ENCODE measurements around the gene SYT11. TPM values are rescaled to one million over a fixed set of nuclear protein-coding genes. Genes with fewer than 3 reads are reported as not detected.

Gene SYT11
- total and polyA plus RNA-seq, 10 of the 15 experiments (the other 5 are each of a cell fraction or from before 2014, with no cell fraction given), result 7.7 to 21.2 (median 13.5) TPM

DNA sequence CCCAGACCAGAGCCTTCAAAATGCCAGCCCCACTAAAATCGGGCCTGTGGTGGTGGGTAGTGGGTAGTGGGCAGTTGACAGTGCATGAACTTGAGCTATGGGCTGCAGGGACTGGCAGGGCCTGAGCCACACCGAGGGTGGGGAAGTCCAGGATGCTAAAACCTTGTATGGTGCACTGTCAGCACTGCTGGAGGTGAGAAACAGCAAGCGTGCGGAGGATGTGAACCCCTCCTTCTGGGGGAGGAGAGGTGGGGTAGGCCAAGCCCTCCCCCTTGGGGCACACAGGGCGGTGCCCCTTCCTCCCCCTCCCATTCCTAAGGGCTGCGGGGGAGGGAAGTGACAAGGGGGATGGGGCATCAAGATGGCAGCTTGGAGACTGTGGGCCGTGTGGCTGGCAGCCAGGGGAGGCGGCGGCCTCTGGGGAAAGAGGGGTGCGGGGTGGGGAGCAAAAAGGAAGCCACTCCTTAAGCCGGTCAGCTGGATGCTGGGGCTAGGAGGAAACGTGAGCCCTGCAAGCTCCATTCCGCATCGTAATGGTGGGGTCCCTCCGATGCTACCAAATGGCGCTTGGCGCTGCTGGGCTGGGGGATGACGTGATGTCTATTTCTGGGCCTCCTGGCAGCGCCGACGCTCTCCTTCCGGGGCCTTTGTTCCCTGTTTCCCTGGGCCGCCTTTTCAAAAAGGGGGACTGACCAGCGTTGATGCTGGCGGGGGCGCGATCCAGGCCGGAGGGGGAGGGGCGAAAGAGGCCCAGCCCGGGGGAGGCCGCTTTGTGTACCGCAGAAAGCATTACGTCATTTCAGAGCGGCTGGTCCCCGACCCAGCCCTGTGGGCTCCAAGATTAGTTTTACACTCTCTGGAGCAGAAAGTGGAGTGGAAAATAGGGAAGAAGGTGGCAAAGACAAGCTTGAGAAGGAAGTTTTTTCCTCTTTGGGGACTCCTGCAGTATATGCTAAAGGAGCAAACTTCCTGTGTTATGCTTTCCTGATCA is 809 bp downstream of the SYT11 start (continued):
- no peak for TF ChIP-seq IRF3 (IDR thresholded peaks at IDR 0.05)
- no peak for TF ChIP-seq ESRRA (IDR thresholded peaks at IDR 0.05; ENCODE audit: low read length)
- peak; percentile 79 for TF ChIP-seq RUNX3 (IDR thresholded peaks at IDR 0.05; ENCODE audit: low read length)
- no peak for TF ChIP-seq IRF4 (IDR thresholded peaks at IDR 0.05; ENCODE audit: low read depth, low read length)
- TF ChIP-seq JUND (IDR thresholded peaks at IDR 0.05; ENCODE audit: low read depth, low read length), result peak; percentile 73; the same call in 1 of the 2 replicates
- TF ChIP-seq JUNB (IDR thresholded peaks at IDR 0.05), result peak; percentile 41
- no peak for TF ChIP-seq EP300 (IDR thresholded peaks at IDR 0.05; ENCODE audit: borderline replicate concordance in 1 of 2, control insufficient read depth in 1 of 2, low read depth in 2 of 2, low read length in 2 of 2)
- no peak for TF ChIP-seq RAD51 (IDR thresholded peaks at IDR 0.05)
- TF ChIP-seq IKZF1 (conservative IDR thresholded peaks at IDR 0.05), result peak; percentile 75
- TF ChIP-seq, protein P1, sequence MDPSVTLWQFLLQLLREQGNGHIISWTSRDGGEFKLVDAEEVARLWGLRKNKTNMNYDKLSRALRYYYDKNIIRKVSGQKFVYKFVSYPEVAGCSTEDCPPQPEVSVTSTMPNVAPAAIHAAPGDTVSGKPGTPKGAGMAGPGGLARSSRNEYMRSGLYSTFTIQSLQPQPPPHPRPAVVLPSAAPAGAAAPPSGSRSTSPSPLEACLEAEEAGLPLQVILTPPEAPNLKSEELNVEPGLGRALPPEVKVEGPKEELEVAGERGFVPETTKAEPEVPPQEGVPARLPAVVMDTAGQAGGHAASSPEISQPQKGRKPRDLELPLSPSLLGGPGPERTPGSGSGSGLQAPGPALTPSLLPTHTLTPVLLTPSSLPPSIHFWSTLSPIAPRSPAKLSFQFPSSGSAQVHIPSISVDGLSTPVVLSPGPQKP (IDR thresholded peaks at IDR 0.05; ENCODE audit: low read depth, low read length), result no peak
- no peak for TF ChIP-seq RFX5 (IDR thresholded peaks at IDR 0.05; ENCODE audit: low read depth, low read length)
- no peak for TF ChIP-seq MYC (IDR thresholded peaks at IDR 0.05; ENCODE audit: insufficient read depth, insufficient read length, insufficient replicate concordance, low read length, severe bottlenecking)
- peak; percentile 33 for TF ChIP-seq SP1 (IDR thresholded peaks at IDR 0.05; ENCODE audit: low read depth, low read length)
- peak in 1 of 2 experiments; percentile 80; a peak in 2 of 3 replicates for TF ChIP-seq EGR1 (IDR thresholded peaks at IDR 0.05; ENCODE audit: borderline replicate concordance in 1 of 2, low read depth in 2 of 2, low read length in 2 of 2)
- no peak for TF ChIP-seq BCL11A (IDR thresholded peaks at IDR 0.05; ENCODE audit: low read depth, low read length)
- TF ChIP-seq MEF2A (IDR thresholded peaks at IDR 0.05; ENCODE audit: insufficient read depth, low read depth, low read length), result peak; percentile 88
- TF ChIP-seq STAT1 (conservative IDR thresholded peaks at IDR 0.05), result no peak
- TF ChIP-seq ZZZ3 (IDR thresholded peaks at IDR 0.05; ENCODE audit: control insufficient read depth, insufficient read length, low read depth), result no peak
- no peak for TF ChIP-seq GATAD2B (conservative IDR thresholded peaks at IDR 0.05; ENCODE audit: low read depth)
- TF ChIP-seq HDAC2 (IDR thresholded peaks at IDR 0.05), result no peak
- TF ChIP-seq BMI1 (IDR thresholded peaks at IDR 0.05; ENCODE audit: borderline replicate concordance), result no peak
- TF ChIP-seq ETV6 (conservative IDR thresholded peaks at IDR 0.05 in 1 of 2, IDR thresholded peaks at IDR 0.05 in 1 of 2; ENCODE audit: borderline replicate concordance in 1 of 2, low read depth in 1 of 2), result no peak
- TF ChIP-seq ZBTB40 (IDR thresholded peaks at IDR 0.05; ENCODE audit: borderline replicate concordance), result no peak
- TF ChIP-seq MXI1 (IDR thresholded peaks at IDR 0.05; ENCODE audit: low read depth, low read length), result no peak

All from GM12878 (cell line).